Liver (tissue), 9 donors: ENCODE data around the gene F8. TPM values are rescaled to one million over a fixed set of nuclear protein-coding genes. Genes with fewer than 3 reads are reported as not detected.
A peak's percentile ranks its signal among the peaks of the same experiment; 100 is the strongest.

Experiments used
- DNase-seq: peaks from one replicate; pipeline ENCODE4 v3.0.0-alpha.2; 2017; ENCODE audit warnings: low spot score
- H3K27ac ChIP-seq, 2 donors: one replicate each; pipeline ENCODE4 v1.7.0; 2013; ENCODE audit warnings: inconsistent platforms in 2 of 2, low read length in 2 of 2, control low read depth in 1 of 2, low read depth in 1 of 2, mild to moderate bottlenecking in 1 of 2
- H3K27me3 ChIP-seq, 4 donors: one replicate each; pipeline versions ENCODE4 v1.6.1 to v1.7.0; 2013; ENCODE audit warnings: low read length in 3 of 4, inconsistent platforms in 1 of 4, mild to moderate bottlenecking in 1 of 4, moderate library complexity in 1 of 4; ENCODE audit not compliant: control insufficient read depth in 4 of 4, insufficient read depth in 4 of 4
- H3K36me3 ChIP-seq, 4 donors: one replicate each; pipeline versions ENCODE4 v1.6.1 to v1.7.0; 2013; ENCODE audit warnings: low read length in 3 of 4, mild to moderate bottlenecking in 3 of 4, low read depth in 1 of 4, moderate library complexity in 1 of 4; ENCODE audit not compliant: control insufficient read depth in 4 of 4, insufficient read depth in 3 of 4
- H3K4me1 ChIP-seq, 4 donors: one replicate each; pipeline versions ENCODE4 v1.6.1 to v1.7.0; 2013; ENCODE audit warnings: low read length in 3 of 4, mild to moderate bottlenecking in 3 of 4, moderate library complexity in 1 of 4; ENCODE audit not compliant: control insufficient read depth in 4 of 4, insufficient read depth in 4 of 4
- H3K4me3 ChIP-seq, 3 donors: one replicate each; pipeline versions ENCODE4 v1.6.1 to v1.7.0; 2013; ENCODE audit warnings: low read length in 3 of 3, control low read depth in 1 of 3, low read depth in 1 of 3, mild to moderate bottlenecking in 1 of 3
- H3K9ac ChIP-seq, 2 donors: one replicate each; pipeline ENCODE4 v1.7.0; 2013; ENCODE audit warnings: low read length in 2 of 2, mild to moderate bottlenecking in 2 of 2, moderate library complexity in 2 of 2, control low read depth in 1 of 2, low read depth in 1 of 2
- H3K9me3 ChIP-seq, 4 donors: one replicate each; pipeline versions ENCODE4 v1.6.1 to v1.7.0; 2013; ENCODE audit warnings: low read length in 3 of 4; ENCODE audit not compliant: control insufficient read depth in 4 of 4
- EGR1 ChIP-seq, 2 donors: IDR thresholded peaks; 2 replicates each; pipeline ENCODE4 v1.6.1; 2016 to 2018; ENCODE audit warnings: antibody characterized with exemption in 2 of 2, low read depth in 2 of 2
- FOXA1 ChIP-seq: IDR thresholded peaks from 2 replicates; pipeline ENCODE4 v1.6.1; 2016; ENCODE audit warnings: antibody characterized with exemption
- FOXA2 ChIP-seq: IDR thresholded peaks from 2 replicates; pipeline ENCODE4 v1.6.1; 2016; ENCODE audit warnings: antibody characterized with exemption
- HNF4A ChIP-seq, 2 donors: conservative IDR thresholded peaks; 2 replicates each; pipeline ENCODE4 v1.6.1; 2016; ENCODE audit warnings: antibody characterized with exemption in 2 of 2, mild to moderate bottlenecking in 2 of 2
- HNF4G ChIP-seq: IDR thresholded peaks from 2 replicates; pipeline ENCODE4 v1.6.1; 2016; ENCODE audit warnings: antibody characterized with exemption
- JUND ChIP-seq, 2 donors: IDR thresholded peaks; 2 replicates each; pipeline ENCODE4 v1.6.1; 2016; ENCODE audit warnings: antibody characterized with exemption in 2 of 2
- NR2F2 ChIP-seq: IDR thresholded peaks from 2 replicates; pipeline ENCODE4 v1.6.1; 2016; ENCODE audit warnings: antibody characterized with exemption
- RXRA ChIP-seq, 2 donors: IDR thresholded peaks; 2 replicates each; pipeline ENCODE4 v1.6.1; 2017 to 2018; ENCODE audit warnings: antibody characterized with exemption in 2 of 2, mild to moderate bottlenecking in 1 of 2
- TAF1 ChIP-seq: conservative IDR thresholded peaks from 2 replicates; pipeline ENCODE4 v1.6.1; 2016; ENCODE audit warnings: antibody characterized with exemption, mild to moderate bottlenecking
- YY1 ChIP-seq: IDR thresholded peaks from 2 replicates; pipeline ENCODE4 v1.6.1; 2016; ENCODE audit warnings: antibody characterized with exemption, mild to moderate bottlenecking
- WGBS: extraction: QIAGEN DNeasy Blood & Tissue Kit; methylation state at CpG from one replicate; pipeline ENCODE4 v1.1.7; 2013; 5-methylcytosine and 5-hydroxymethylcytosine counted together
- polyA plus RNA-seq, 2 donors: library from polyadenylated mRNA; stranded (reverse) in 1 of 2; unstranded in 1 of 2; fragments of 200-250 nt in 1 of 2; fragments of >200 nt in 1 of 2; fragmentation: Nextera tagmentation in 1 of 2; extraction: Ambion mirVana in 1 of 2; gene quantifications; one replicate each; pipeline versions ENCODE4 v1.2.1 to v1.2.3, GENCODE V29; 2013 to 2015
- total RNA-seq, 2 donors: library from RNA; depleted of rRNA; stranded (reverse); fragments of >200 nt; gene quantifications; one replicate each; pipeline ENCODE4 v1.2.3, GENCODE V29; 2014
- TF ChIP-seq, protein P1 (sequence below): IDR thresholded peaks from 2 replicates; pipeline ENCODE4 v1.6.1; 2016; ENCODE audit warnings: antibody characterized with exemption, mild to moderate bottlenecking
- donor health status: healthy.
- donor health status: healthy.
- donor health status: healthy.
- donor health status: healthy.
- donor health status: healthy.

The F8 gene
- total and polyA plus RNA-seq, 4 donors, result 8.0 to 22.3 (median 13.8) TPM

DNA sequence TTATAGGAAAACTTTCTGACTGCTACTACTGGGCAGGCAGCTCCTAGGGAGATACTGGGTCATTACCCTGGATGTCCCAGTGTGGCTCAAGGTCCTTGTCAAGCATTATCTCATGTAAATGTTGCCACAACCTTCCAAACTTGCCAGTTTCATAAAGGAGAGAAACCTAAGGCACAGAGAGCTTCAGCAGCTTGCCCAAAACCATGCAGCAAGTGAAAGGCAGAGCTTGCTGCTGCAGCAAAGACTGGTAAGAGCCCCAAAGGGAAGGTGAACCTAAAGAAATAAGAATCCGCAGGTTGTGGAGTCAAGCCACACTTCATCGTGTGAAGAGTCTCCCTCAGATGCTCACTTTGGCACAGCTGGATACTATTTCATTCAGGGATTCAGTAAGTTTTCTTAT, 219.6 kb downstream of the F8 start:
- Histone ChIP-seq H3K36me3 (no peaks in the 10 kb centered on the region), H3K4me1 (peaks cover 7 to 43% (median 32%) of the 10 kb centered on the region in 4 donors), H3K9ac (no peak overlapping the region), H3K9me3 (peaks cover 0 to 5% (median 2%) of the 10 kb centered on the region in 4 donors), H3K4me3 (no peak overlapping the region), H3K27ac (peak overlapping the region in 1 of 2 donors; percentile 8), H3K27me3 (no peaks in the 10 kb centered on the region)
- no peak for DNase-seq
- WGBS, result 63% methylated on average over 2 of the region's 2 CpGs
- TF ChIP-seq EGR1 (IDR thresholded peaks at IDR 0.05; ENCODE audit: low read depth in 2 of 2), result no peak
- peak; percentile 28 to 31 for TF ChIP-seq HNF4A (conservative IDR thresholded peaks at IDR 0.05)
- peak; percentile 46 to 50 for TF ChIP-seq RXRA (IDR thresholded peaks at IDR 0.05)
- no peak for TF ChIP-seq FOXA2

DNA sequence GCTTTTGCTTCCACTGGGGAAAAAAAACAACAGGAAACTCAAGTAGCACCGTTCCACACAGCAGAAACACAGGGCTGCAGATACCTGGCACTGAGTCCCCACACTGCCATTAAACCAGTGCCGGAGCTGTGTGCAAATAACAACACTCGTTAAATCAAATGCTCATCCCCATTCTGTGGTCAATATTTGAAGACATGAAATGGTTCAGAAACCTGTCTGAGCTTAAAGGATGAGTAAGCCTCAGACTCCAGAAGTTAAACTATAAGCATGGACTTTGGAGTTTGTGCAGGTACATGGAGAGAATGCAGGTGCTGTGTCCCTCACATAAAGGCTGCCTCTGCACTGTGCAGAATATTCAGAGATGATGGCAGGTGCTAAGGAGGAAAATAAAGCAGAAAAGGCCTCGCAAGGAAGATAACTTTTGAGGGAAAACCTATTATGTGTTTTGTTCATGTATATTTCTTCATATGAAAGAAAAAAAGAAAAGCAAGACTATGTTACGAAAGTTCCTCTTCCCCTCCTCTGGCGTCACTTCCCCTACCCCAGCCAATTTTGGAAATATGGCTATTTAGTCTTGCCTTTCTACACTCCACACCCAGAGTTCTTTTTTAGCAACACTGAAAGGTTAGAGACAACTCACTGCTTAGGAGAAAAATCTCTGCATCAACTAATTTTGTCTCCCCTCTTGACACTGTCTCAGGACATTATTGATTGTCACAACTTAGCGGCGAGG, 221.9 kb downstream of the F8 start:
- TF ChIP-seq HNF4A (conservative IDR thresholded peaks at IDR 0.05) (peak in 1 of 2 donors; percentile 19), TAF1 (no peak)

GRCh38 chrX:154799556-154800348, 222.8 kb downstream of the F8 start:
- DNase-seq, result no peak
- no peak overlapping the region for H3K9ac ChIP-seq

More for the DNA sequence above, 221.9 kb downstream of the F8 start:
- DNase-seq, result no peak
- Histone ChIP-seq H3K4me3 (no peak overlapping the region), H3K36me3 (no peaks in the 10 kb centered on the region), H3K27me3 (no peaks in the 10 kb centered on the region), H3K4me1 (peaks cover 9 to 43% (median 27%) of the 10 kb centered on the region in 4 donors), H3K9ac (no peak overlapping the region), H3K27ac (peak overlapping the region; percentile 53 to 75), H3K9me3 (no peaks in the 10 kb centered on the region)
- WGBS, result 51% methylated on average over 8 of the region's 8 CpGs

GRCh38 chrX:154797006-154797405, 225.5 kb downstream of the F8 start:
- Histone ChIP-seq H3K36me3 (no peaks in the 10 kb centered on the region), H3K27ac (no peak overlapping the region), H3K9ac (no peak overlapping the region), H3K27me3 (no peaks in the 10 kb centered on the region), H3K4me3 (no peak overlapping the region), H3K9me3 (no peaks in the 10 kb centered on the region), H3K4me1 (peaks cover 8 to 24% (median 17%) of the 10 kb centered on the region in 4 donors)
- TF ChIP-seq, protein P1, sequence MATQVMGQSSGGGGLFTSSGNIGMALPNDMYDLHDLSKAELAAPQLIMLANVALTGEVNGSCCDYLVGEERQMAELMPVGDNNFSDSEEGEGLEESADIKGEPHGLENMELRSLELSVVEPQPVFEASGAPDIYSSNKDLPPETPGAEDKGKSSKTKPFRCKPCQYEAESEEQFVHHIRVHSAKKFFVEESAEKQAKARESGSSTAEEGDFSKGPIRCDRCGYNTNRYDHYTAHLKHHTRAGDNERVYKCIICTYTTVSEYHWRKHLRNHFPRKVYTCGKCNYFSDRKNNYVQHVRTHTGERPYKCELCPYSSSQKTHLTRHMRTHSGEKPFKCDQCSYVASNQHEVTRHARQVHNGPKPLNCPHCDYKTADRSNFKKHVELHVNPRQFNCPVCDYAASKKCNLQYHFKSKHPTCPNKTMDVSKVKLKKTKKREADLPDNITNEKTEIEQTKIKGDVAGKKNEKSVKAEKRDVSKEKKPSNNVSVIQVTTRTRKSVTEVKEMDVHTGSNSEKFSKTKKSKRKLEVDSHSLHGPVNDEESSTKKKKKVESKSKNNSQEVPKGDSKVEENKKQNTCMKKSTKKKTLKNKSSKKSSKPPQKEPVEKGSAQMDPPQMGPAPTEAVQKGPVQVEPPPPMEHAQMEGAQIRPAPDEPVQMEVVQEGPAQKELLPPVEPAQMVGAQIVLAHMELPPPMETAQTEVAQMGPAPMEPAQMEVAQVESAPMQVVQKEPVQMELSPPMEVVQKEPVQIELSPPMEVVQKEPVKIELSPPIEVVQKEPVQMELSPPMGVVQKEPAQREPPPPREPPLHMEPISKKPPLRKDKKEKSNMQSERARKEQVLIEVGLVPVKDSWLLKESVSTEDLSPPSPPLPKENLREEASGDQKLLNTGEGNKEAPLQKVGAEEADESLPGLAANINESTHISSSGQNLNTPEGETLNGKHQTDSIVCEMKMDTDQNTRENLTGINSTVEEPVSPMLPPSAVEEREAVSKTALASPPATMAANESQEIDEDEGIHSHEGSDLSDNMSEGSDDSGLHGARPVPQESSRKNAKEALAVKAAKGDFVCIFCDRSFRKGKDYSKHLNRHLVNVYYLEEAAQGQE, result no peak
- TF ChIP-seq TAF1 (no peak), JUND (IDR thresholded peaks at IDR 0.05) (no peak), FOXA1 (no peak), HNF4G (no peak), EGR1 (IDR thresholded peaks at IDR 0.05; ENCODE audit: low read depth in 2 of 2) (no peak), YY1 (no peak)
- WGBS, result 88% methylated on average over 6 of the region's 6 CpGs
- DNase-seq, result no peak

More at GRCh38 chrX:154799556-154800348, 222.8 kb downstream of the F8 start:
- TF ChIP-seq NR2F2 (peak; percentile 92), HNF4A (conservative IDR thresholded peaks at IDR 0.05) (peak; percentile 16 to 28), YY1 (no peak)
- no peaks in the 10 kb centered on the region for H3K36me3 ChIP-seq
- H3K4me3 ChIP-seq, result no peak overlapping the region
- H3K9me3 ChIP-seq, result no peaks in the 10 kb centered on the region
- peak overlapping the region; percentile 53 to 75 for H3K27ac ChIP-seq
- WGBS, result 19% methylated on average over 9 of the region's 9 CpGs
- peaks cover 10 to 43% (median 27%) of the 10 kb centered on the region in 4 donors for H3K4me1 ChIP-seq
- no peaks in the 10 kb centered on the region for H3K27me3 ChIP-seq
